Tracheal epithelial cell (primary cell): Measurements from ENCODE around the gene SORBS2. TPM values are rescaled to one million over a fixed set of nuclear protein-coding genes. Genes with fewer than 3 reads are reported as not detected.

ENCODE experiments used
- total RNA-seq: library from RNA; depleted of rRNA; stranded (reverse); fragments of >200 nt; gene quantifications from 2 replicates; pipeline ENCODE4 v1.2.1, GENCODE V29; 2014

SORBS2 gene
- 1.5 and 3.1 TPM in 2 replicates for total RNA-seq

GRCh38 chr4:185811509-185812364 is at the start of gene SORBS2:
Gene SORBS2, minus strand, starts transcription at chr4:185812194. Its CDS starts 121,623 bp downstream, at chr4:185690571.

